Measurements from ENCODE around the gene ACSF3.

GRCh38 chr16:89169778-89170177, 76.1 kb downstream of the ACSF3 start:
- TF ChIP-seq POLR2A (IDR thresholded peaks at IDR 0.05) (no peak), CTCF (IDR thresholded peaks at IDR 0.05) (no peak)
